Astrocyte of the cerebellum (primary cell): Measurements from ENCODE around the gene URGCP.

Experiments used
- DNase-seq: peaks from one replicate; pipeline ENCODE4 v3.0.0-alpha.2; 2011; ENCODE audit warnings: low read depth
- H3K4me3 ChIP-seq: 2 replicates; pipeline ENCODE4 v1.5.1; 2011; ENCODE audit warnings: mild to moderate bottlenecking, low read depth, low read length, moderate library complexity
- CTCF ChIP-seq: IDR thresholded peaks from 2 replicates; pipeline ENCODE4 v1.5.1; 2012; ENCODE audit warnings: low read length, low read depth, moderate library complexity, mild to moderate bottlenecking; ENCODE audit errors: missing control alignments
- in situ Hi-C: cut with HindIII; loops from 2 replicates; pipeline ENCODE4 v1.10.0; 2017; ENCODE audit warnings: low sequenced_read_pairs

URGCP gene, protein sequence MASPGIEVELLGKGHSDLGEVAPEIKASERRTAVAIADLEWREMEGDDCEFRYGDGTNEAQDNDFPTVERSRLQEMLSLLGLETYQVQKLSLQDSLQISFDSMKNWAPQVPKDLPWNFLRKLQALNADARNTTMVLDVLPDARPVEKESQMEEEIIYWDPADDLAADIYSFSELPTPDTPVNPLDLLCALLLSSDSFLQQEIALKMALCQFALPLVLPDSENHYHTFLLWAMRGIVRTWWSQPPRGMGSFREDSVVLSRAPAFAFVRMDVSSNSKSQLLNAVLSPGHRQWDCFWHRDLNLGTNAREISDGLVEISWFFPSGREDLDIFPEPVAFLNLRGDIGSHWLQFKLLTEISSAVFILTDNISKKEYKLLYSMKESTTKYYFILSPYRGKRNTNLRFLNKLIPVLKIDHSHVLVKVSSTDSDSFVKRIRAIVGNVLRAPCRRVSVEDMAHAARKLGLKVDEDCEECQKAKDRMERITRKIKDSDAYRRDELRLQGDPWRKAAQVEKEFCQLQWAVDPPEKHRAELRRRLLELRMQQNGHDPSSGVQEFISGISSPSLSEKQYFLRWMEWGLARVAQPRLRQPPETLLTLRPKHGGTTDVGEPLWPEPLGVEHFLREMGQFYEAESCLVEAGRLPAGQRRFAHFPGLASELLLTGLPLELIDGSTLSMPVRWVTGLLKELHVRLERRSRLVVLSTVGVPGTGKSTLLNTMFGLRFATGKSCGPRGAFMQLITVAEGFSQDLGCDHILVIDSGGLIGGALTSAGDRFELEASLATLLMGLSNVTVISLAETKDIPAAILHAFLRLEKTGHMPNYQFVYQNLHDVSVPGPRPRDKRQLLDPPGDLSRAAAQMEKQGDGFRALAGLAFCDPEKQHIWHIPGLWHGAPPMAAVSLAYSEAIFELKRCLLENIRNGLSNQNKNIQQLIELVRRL

GRCh38 chr7:43906331-43907010 is at the start of gene URGCP:
Gene URGCP, minus strand, starts transcription at chr7:43906596. Its CDS starts 21 bp downstream, at chr7:43906575.
- no peak for DNase-seq
- in situ Hi-C loops: no loop called here
- no peak for TF ChIP-seq CTCF
- peak within 1 kb of the TSS; percentile 63 for H3K4me3 ChIP-seq

DNA sequence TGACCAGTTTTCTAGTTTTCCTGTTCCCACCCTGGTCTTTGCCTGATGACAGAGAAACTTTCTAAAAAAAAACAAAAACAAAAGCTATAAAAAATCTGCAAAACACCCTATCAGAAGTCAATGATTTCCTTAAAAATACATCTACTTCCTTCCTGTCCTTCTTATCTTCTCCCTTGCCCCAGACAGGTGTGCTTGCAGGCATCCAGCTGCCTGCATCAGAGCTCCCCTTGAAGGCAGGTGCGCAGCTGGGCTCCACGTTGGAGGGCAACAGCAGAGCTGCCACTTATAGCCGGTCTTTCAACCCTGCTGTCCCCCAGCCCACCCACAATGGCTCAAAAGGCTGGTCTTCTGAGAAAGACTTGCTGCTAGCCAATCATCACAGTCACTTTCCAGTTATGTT is 49.6 kb upstream of the URGCP start:
- no peak overlapping the region for H3K4me3 ChIP-seq
- no peak for TF ChIP-seq CTCF
- no peak for DNase-seq
- in situ Hi-C loops: no loop called here

GRCh38 chr7:43954524-43955228 is 48.3 kb upstream of the URGCP start:
- in situ Hi-C loops: no loop called here
- TF ChIP-seq CTCF: peak; percentile 57
- DNase-seq: peak; percentile 29
- H3K4me3 ChIP-seq: no peak overlapping the region

GRCh38 chr7:43953071-43953470 is 46.7 kb upstream of the URGCP start:
- TF ChIP-seq CTCF: no peak

DNA sequence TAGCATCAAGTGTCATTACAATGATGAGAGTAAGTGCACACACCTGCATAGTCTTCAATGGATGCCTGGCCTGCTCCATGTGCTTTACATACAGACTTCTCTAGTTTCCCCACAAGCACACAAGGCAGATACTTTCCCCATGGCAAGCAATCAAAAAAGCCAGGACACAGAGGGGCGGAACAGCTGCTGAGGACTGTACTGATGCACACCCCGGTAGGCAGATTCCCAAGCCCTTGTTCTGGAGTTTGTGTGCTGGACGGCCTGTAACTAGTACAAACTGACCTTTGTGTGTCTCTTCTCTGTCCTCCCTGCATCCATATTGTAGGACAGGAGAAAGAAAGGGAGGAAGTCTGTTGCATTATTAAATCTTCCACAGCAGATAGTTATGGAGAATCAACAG is 45.6 kb upstream of the URGCP start:
- TF ChIP-seq CTCF: no peak
- no peak for DNase-seq
- in situ Hi-C loops: no loop called here
- no peak overlapping the region for H3K4me3 ChIP-seq

More at GRCh38 chr7:43953071-43953470, 46.7 kb upstream of the URGCP start:
- in situ Hi-C loops: no loop called here
- no peak for DNase-seq
- no peak overlapping the region for H3K4me3 ChIP-seq
